GM18517 (cell line): ENCODE results near the gene POMT1.

Experiments used
- ATAC-seq: cut with Tn5 transposase; IDR thresholded peaks from one replicate; pipeline ENCODE4 v1.9.1; 2021; ENCODE audit warnings: mild to moderate bottlenecking, moderate library complexity; ENCODE audit not compliant: unreplicated experiment

Gene POMT1

DNA sequence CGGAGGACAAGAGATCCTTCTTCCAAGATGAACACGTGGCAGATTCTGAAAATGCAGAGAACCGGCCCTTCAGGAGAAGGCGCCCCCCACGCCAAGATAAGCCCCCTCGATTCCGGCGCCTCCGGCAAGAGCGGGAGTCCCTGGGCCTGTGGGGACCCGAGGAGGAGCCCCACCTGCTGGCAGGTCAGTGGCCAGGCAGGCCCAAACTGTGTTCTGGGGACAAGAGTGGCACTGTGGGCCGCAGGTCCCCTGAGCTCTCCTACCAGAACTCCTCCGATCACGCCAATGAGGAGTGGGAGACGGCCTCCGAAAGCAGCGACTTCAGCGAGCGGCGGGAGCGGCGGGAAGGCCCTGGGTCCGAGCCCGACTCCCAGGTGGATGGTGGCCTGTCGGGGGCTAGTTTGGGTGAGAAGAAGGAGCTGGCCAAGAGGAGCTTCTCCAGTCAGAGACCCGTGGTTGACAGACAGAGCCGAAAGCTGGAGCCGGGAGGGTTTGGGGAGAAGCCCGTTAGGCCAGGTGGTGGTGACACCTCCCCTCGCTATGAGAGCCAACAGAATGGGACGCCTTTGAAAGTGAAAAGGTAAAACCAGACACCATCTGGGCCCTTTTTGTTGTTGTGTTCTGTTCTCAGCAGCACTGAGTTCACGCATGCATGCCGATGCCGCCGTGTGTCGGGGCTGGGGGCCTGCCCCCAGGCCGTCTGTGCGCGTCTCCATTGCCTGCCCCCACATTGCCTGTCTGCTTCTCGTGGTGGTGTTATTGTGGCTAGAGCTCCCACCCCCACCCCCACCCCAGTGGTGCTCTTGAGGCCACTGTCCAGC is 26.6 kb upstream of the POMT1 start:
- ATAC-seq, result no peak

DNA sequence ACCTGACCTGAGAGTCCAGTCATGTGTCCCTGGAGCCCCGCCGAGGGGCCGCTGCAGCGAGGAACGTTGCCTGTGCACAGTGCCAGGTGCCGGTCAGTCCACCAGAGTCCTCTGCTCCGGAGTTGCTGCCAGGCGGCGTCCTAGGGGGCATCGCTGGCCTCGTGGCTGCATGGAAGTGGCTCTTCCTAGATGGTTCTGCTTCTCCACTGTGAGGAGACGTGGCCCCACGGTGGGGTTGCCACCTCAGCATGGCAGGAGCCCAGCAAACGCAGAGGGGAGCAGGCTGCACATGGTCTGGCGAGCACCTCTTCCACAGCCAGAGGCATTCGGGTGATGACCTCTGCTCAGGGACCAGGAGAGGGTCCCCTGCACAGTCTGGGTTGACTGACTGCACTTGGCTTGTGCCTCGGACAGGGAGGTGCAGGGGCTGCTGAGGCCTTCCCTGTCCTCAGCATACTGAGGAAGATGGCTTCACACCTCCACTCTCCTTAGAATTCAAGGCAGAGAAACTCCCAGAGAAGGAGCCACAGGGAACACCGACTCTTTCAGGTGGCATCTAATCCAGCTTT is 25.9 kb upstream of the POMT1 start:
- no peak for ATAC-seq

DNA sequence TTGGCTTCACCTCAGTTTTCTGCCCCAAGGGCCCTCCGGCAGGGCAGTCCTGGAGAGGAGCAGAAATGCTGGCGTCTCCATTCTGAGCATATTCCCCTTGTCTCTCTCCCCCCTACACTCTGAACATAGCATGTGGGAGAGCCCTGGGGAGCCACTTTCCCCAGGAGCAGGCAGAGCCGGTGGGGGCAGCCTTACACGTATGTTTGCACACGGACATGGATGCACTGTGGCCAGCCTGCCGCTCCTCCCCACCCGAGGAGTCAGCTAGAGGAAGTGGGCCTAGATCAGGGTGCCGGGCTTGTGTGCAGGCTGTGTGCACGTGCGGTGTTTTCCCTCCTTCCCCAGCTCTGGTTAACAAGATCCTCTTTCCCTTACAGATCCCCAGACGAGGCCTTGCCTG is 25.4 kb upstream of the POMT1 start:
- ATAC-seq, result no peak

DNA sequence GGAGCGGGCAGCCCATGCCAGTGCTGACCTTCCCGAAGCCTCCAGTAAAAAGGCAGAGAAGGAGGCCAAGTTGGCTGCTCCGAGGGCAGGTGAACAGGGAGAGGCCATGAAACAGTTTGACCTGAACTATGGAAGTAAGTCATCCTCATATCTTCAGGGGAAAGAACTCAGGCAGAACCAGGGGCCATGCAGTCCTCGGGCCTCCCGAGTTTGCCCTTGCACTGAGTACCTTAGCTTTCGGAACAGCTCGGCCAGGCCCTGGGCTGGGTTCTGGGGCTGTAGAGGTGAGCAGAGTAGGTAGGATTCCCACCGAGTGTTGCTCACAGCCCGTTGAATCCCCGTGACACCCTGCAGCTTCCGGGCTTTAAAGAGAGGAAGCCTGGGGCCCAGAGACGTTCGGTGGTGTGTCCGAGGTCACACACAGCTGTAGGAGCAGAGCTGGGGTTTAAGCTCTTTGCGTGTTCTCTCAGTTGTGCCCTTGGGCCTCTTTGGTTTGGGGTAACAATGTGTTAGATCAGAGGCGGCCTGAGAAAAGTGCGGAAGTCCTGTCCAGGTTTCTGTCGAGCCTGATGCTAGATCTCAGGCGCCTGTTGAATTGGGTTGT is 24.8 kb upstream of the POMT1 start:
- ATAC-seq, result no peak

DNA sequence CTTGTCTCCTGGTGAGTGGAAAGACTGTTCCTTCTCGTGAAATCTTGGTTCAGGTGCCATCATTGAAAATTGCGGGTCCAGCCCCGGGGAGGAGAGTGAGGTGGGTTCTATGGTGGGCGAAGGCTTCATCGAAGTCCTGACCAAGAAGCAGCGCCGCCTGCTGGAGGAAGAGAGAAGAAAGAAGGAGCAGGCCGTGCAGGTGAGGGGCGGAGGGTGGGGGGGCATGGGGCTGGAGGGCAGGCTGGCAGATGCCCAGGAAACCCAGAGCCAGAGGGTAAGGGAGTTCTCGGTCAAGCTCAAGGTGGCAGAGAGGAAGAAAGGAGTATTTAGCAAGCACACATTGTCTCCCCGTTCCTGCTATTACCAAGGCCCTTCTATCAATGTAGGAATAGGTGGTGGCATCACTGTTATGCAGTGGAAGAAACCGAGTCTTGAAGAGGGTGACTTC is 24.3 kb upstream of the POMT1 start:
- ATAC-seq, result no peak

DNA sequence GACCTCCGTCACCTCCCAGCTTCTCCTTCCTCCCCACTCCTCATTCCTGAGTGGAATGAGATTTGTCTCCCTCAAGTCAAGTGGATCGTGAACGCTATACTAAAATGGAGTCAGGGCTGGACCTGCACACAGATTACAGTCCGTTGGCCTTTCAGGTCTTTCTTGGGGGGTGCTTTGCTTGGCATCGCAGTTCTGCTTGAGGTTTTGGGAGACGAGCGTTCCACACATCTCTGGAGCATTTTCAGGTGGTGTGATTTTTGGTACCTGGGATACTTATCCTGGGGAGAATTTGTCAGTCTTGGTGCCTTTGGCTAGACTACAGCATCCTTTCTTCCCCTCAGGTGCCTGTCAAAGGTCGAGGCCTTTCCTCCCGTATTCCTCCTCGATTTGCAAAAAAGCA is 23.8 kb upstream of the POMT1 start:
- ATAC-seq, result no peak

DNA sequence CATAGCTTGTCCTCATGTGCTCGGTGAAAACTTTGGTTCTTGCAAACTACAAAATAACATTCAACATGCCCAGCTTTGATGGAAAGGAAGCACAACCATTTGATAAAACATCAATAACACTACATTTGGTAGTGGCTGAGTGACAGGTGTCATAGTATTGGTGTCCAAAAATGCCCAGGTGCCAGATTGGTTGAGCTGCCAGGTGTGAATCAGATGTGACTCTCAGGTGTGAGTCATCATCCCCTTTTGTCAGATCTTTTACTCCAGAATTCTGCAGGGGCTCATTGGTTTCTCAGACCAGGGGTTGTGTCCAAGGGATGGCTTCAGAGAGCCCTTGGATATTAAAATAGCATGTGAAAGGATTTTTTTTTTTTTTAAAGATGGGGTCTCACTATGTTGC is 22.5 kb upstream of the POMT1 start:
- no peak for ATAC-seq

DNA sequence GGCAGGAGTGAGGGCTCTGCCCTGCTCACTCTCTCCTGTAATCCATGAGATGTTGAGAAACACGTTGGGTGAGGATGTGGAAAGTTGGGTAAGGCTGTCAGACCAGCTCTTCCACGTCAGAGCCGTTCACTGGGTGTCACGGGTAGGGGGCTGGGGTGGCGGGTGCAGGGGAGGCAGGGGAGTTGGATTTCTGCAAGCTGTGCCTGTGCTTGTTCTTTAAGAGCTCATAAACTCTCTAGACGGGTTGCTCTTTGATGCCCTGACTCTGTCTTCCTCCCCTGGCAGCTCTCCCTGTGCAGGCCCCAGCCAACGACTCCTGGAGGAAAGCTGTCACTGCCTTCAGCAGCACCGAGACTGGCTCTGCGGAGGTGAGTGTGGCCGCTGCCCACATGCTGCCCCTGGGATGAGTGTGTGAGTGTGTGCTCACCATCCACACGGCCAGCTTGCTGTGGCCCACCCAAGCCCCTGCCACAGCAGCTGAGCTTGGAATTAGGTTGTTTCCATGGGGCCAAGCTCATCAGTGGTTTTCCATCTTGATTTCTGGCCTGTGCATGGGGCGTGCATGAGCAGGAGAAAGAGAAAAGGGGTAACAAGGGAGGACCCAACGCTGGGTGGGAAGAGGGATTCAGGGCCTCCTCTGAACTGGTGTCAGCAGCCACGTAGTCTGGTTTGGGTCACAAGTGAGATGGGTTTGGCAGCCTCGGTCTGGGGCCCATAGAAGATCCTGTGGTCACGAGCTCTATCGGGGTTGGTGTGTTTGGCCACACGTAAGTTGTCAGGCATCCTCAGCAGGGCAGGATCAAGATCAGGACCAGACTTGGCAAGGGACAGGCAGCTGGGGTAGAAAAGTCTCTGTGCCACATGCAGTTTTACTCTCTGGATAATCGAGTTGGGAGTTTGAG is 21.0 kb upstream of the POMT1 start:
- no peak for ATAC-seq

DNA sequence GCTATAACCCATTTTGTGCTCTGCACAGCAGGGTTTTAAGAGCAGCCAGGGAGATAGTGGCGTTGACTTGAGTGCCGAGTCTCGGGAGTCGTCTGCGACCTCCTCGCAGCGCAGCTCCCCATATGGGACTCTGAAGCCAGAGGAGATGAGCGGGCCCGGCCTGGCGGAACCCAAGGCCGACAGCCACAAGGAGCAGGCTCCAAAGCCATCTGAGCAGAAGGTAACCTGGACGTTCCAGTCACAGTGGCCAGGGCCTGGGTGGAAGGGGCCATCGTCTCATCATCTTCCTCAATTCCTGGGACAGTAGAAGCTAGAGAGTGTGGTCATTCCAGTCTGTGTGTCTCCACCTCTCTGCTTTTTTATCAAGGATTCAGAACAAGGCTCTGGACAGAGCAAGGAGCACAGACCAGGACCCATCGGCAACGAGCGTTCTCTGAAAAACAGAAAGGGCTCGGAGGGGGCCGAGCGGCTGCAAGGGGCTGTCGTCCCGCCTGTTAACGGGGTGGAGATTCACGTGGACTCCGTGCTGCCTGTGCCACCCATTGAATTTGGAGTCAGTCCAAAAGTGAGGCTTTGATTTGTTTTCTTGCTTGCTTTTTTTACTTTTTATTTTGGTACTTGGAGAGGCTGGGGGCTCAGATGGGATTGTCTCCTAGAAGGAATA is 20.2 kb upstream of the POMT1 start:
- ATAC-seq, result no peak

DNA sequence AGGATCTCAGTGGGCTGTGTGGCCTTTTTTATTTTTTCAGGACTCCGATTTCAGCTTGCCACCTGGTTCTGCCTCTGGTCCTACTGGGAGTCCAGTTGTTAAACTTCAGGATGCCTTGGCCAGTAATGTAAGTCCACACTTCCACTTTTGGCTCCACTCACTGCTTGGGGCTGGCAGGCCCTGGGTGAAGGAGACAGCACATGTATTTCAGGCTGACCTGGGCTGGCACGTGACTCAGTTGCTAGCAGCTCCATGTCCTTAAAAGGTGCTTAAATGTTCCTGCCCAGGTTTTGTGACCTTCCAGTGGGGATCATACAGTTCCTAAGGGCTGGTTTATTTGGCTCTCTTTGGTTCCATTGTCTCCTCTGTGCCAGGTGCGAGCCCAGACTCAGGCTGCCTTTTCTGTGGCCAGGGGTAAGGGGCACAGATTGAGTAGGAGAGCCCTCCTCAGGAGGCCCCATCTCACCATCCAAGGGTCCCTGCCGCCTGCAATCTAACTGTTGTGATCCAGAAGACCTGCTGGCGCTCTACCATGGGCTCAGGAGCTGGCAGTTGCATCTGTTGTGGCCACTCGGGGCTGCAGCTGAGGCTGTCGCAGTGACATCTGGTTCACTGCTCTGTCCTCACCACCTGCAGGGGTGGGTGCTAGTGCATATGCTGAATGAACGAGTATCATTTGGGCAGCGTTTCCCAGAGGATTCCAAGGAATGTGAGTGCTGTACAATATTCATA is 19.2 kb upstream of the POMT1 start:
- ATAC-seq, result no peak

DNA sequence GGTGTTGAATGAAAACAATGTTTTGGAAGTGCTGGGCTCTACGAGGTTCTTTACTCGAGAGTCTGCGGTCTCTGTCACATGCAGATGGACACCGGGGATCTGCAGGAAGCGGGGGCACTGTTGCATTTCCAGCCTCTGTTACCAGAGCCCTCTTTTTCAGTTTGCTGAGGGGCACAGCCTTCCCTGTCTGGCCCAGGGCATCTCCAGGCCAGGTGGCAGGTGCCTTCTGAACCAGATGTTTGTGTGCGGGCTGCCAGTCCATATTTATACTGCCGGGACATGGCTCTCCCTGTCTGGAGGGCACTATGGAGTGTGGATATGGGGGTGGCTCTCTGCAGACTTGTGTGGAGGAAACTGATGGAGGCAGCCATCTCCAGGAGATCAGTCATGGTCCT is 18.7 kb upstream of the POMT1 start:
- ATAC-seq, result no peak

DNA sequence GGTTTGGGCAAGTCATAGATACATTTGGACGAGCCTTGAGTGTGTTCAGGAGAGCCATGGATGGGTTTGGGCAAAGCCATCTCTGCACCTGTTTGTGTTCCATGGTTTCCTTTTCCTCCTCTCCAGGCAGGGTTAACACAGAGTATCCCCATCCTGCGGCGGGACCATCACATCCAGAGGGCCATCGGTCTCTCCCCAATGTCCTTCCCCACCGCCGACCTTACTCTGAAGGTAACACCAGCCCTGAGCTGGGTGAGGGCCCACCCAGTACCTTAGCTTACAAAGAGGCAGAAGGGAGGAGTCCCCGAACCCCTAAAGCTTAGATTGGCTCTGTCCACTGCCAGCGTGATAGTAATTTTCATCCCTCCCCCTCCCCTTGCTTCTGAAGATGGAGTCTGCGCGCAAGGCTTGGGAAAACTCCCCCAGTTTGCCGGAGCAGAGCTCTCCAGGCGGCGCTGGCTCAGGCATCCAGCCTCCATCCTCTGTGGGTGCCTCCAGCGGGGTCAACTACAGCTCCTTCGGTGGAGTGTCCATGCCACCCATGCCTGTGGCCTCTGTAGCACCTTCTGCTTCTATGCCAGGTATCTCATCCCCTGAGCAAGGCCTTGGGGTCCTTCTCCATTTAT is 18.0 kb upstream of the POMT1 start:
- no peak for ATAC-seq

DNA sequence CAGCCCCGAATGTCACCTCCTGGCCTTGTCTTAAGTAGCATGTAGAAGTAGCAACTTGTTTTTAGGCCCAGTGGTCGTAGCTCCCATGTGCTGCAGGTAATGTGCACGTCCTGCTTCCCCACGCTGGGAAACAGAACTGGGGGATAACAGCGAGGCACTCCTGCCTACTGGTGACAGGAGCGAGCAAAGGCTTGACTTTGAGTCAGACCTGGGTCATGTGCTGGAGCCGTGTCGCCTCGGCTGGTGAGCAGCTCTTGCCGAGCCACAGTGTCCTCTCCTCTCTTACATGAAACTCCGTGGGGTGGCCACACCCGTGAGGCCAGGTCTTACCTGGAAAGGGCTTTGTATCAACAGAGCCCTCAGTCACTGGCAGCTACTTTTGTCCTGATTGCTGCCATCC is 17.5 kb upstream of the POMT1 start:
- no peak for ATAC-seq

DNA sequence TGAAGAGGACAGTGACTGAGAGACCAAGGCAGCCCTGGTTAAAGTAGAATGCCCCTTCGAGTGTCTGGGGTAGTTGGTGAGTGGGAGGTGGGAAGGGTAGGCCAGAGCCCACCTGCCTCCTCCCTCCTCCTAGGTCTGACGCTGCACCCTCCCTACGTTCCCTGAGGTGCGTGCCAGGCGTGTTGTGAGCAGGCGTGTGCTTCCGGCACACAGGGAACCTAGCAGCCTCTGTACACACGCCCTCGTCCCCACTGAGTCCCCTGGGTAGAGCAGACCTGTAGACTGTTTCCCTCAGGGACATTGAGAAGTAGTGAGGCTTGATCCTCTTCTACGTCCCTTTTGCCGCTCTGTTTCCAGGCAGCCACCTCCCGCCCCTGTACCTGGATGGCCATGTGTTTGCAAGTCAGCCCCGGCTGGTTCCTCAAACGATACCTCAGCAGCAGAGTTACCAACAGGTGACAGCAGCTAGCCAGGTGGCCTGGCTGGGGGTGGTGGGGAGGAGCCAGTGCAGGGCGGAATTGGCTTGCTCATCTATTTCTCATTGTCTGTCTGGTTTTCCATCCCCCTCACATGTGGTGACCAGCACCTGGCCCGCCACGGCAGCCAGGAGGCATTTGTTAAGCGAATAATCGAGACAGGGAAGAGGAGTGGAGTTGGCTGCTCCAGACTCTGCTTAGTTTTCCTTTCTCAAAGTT is 16.8 kb upstream of the POMT1 start:
- ATAC-seq, result no peak

DNA sequence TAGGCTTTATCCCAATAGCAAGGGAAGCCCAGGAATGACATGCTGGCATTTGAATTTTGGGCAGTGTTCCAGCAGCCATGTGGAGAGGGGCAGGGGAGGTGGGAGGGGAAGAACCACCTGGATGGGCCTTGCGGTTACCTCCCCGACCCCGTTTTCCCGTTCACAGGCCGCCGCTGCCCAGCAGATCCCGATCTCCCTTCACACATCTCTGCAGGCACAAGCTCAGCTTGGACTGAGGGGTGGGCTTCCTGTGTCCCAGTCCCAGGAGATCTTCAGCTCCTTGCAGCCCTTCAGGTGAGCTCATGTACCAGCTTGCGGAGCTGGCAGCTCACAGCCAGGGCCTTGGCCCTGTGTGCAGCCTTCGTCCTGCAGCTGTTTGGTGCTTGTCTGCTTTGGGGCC is 15.7 kb upstream of the POMT1 start:
- no peak for ATAC-seq

DNA sequence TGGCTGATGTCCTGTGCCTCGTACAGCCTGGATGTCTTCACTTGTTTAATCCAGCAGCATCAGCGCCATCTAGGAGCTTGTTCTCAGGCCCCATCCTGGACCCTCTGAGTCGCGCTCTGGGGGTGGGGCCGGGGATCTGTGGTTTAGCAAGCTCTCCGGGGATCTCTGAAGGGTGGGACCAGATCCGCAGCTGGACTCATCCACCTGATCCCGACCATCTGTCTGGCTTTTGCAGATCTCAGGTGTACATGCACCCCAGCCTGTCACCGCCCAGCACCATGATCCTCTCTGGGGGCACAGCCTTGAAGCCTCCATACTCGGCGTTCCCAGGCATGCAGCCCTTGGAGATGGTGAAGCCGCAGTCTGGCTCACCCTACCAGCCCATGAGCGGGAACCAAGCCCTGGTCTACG is 15.1 kb upstream of the POMT1 start:
- ATAC-seq, result no peak

DNA sequence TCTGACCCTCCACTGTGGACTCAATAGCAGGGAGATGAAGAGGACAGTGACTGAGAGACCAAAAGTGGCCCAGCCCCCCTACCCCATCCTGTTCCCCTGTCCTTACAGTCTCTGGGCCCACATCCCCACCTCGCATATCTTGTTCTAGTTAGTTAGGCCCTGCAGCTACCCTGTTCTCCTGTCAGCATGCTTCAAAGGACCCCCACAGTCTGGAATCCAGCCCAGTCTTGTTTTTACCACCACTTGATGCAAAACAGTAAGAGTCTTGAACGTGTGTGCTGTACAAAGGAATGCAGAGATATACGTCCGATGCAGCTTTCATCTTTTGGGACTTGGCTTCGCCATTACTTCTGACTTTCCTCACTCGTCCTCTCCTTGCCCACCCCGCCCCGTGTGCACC is 12.2 kb upstream of the POMT1 start:
- no peak for ATAC-seq

DNA sequence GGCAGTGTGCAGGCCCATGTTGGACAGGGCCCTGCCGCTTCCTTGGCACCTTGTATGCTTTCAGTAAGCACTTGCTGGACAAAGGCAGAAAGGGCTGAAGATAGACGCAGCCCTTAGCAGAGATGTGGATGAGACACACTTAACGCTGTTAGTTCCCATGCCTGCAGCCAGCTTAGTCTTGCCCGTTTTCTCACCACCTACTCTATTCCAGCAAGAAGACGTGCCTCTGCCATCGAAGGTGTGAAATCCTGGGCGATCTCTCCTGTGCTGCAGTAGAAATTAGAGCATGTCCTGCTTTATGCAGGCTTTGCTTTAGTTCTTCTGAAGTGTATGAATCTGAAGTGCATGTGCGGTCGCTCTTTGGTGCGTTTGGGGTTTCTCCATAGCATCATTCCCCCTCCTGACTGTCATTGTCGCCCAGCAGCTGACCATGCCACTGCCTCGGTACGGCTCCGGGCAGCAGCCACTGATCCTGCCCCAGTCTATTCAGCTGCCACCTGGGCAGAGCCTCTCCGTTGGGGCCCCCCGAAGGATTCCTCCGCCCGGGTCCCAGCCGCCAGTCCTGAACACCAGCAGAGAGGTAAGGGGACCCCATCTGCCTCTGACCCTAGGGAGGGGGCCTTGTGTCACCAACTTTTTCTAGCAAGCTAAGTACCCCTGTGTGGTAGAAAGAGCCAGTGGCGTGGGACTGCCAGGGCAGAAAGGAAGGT is 11.6 kb upstream of the POMT1 start:
- ATAC-seq, result no peak
